Measurements from ENCODE around the gene SPTBN2.

GRCh38 chr11:66715346-66716085, 13.5 kb downstream of the SPTBN2 start:
- no peak for TF ChIP-seq POLR2AphosphoS5 (IDR thresholded peaks at IDR 0.05; ENCODE audit: low read depth, low read length)
- TF ChIP-seq POLR2A (IDR thresholded peaks at IDR 0.05; ENCODE audit: low read depth, low read length) = no peak
